Measurements from ENCODE around the gene BET1L. TPM values are rescaled to one million over a fixed set of nuclear protein-coding genes. Genes with fewer than 3 reads are reported as not detected.
A peak's percentile ranks its signal among the peaks of the same experiment; 100 is the strongest.

BET1L gene
- total RNA-seq, 1 experiment from 2014 or later, result 89.0 TPM

- in situ Hi-C loops (cut with HindIII; ENCODE audit: low pct_unique_long_range_greater_than_20kb, low sequenced_read_pairs), result no loop called here
- intact Hi-C loops (cut with micrococcal nuclease; ENCODE audit: unreplicated experiment), result no loop called here
- POLR2A ChIA-PET, result no interaction called here
- TF ChIP-seq TCF7L2 (IDR thresholded peaks at IDR 0.05; ENCODE audit: low read depth, low read length) (no peak), POLR2AphosphoS5 (IDR thresholded peaks at IDR 0.05; ENCODE audit: low read depth, low read length) (peak; percentile 63)
- CTCF ChIA-PET, result interaction anchor here (0.6 kb wide), 1 partner anchor 52 kb away, joined by 4 read pairs; no protein-coding TSS in a partner anchor
- Histone ChIP-seq H3K4me1 (ENCODE audit: control insufficient read depth, insufficient read depth, low read length) (no peaks in the 10 kb centered on the region), H3K36me3 (ENCODE audit: control insufficient read depth, insufficient read depth, low read length) (peaks cover 30% of the 10 kb centered on the region), H3K9me3 (ENCODE audit: control insufficient read depth, insufficient read depth, low read depth, low read length) (no peaks in the 10 kb centered on the region), H3K27me3 (ENCODE audit: control insufficient read depth, insufficient read depth, low read length) (no peaks in the 10 kb centered on the region), H3K4me3 (ENCODE audit: low read depth in 2 of 2, low read length in 2 of 2) (no peak overlapping the region), H3K27ac (ENCODE audit: low read length) (no peak overlapping the region)
- ATAC-seq (peak; percentile 9; the same call in 1 of the 2 replicates), DNase-seq (ENCODE audit: low read depth, low spot score) (no peak)
- no TSS peak for BruUV-seq (replicated peaks)
These were observed 46.1 kb upstream of the BET1L start for GRCh38 chr11:253160-253885.

- no peaks in the 10 kb centered on the region for H3K4me1 ChIP-seq (ENCODE audit: control insufficient read depth, insufficient read depth, low read length)
- no peak overlapping the region for H3K27ac ChIP-seq (ENCODE audit: low read length)
- no peak for TF ChIP-seq POLR2AphosphoS5 (IDR thresholded peaks at IDR 0.05; ENCODE audit: low read depth, low read length)
- no peak for TF ChIP-seq SIN3A (IDR thresholded peaks at IDR 0.05; ENCODE audit: borderline replicate concordance, insufficient read depth, low read depth, low read length)
- no peak for TF ChIP-seq CTCF (IDR thresholded peaks at IDR 0.05)
- no peak for TF ChIP-seq TCF7L2 (IDR thresholded peaks at IDR 0.05; ENCODE audit: low read depth, low read length)
- TF ChIP-seq REST (IDR thresholded peaks at IDR 0.05; ENCODE audit: insufficient read depth in 1 of 2, low read depth in 2 of 2, low read length in 1 of 2), result no peak
- H3K4me3 ChIP-seq (ENCODE audit: low read depth in 2 of 2, low read length in 2 of 2), result no peak overlapping the region
- DNase-seq (ENCODE audit: low read depth, low spot score), result no peak
- no peaks in the 10 kb centered on the region for H3K27me3 ChIP-seq (ENCODE audit: control insufficient read depth, insufficient read depth, low read length)
- ATAC-seq, result no peak
- POLR2A ChIA-PET, result no interaction called here
- in situ Hi-C loops (cut with HindIII; ENCODE audit: low pct_unique_long_range_greater_than_20kb, low sequenced_read_pairs) (no loop called here), intact Hi-C loops (cut with micrococcal nuclease; ENCODE audit: unreplicated experiment) (no loop called here)
- CTCF ChIA-PET, result interaction anchor here (0.6 kb wide), 1 partner anchor 53 kb away, joined by 4 read pairs; no protein-coding TSS in a partner anchor
- H3K36me3 ChIP-seq (ENCODE audit: control insufficient read depth, insufficient read depth, low read length), result peaks cover 35% of the 10 kb centered on the region
- H3K9me3 ChIP-seq (ENCODE audit: control insufficient read depth, insufficient read depth, low read depth, low read length), result no peaks in the 10 kb centered on the region
- BruUV-seq (replicated peaks), result TSS peak; percentile 57
These were observed 45.5 kb upstream of the BET1L start for GRCh38 chr11:252666-253065.

- ChIA-PET CTCF (interaction anchor here (0.6 to 1.6 kb wide), 5 partner anchors 10 to 111 kb away, joined by 4 to 6 read pairs (median 6); partner anchors contain the start of gene PSMD13), POLR2A (interaction anchor here (0.6 to 1.0 kb wide), 3 partner anchors 10 to 87 kb away, joined by 3 read pairs; no protein-coding TSS in a partner anchor)
- intact Hi-C loops (cut with micrococcal nuclease; ENCODE audit: unreplicated experiment) (no loop called here), in situ Hi-C loops (cut with HindIII; ENCODE audit: low pct_unique_long_range_greater_than_20kb, low sequenced_read_pairs) (no loop called here)
- no TSS peak for BruUV-seq (replicated peaks)
- no peak for ATAC-seq
- no peaks in the 10 kb centered on the region for H3K4me1 ChIP-seq (ENCODE audit: control insufficient read depth, insufficient read depth, low read length)
- H3K4me3 ChIP-seq (ENCODE audit: low read depth in 2 of 2, low read length in 2 of 2), result no peak overlapping the region
- no peak overlapping the region for H3K27ac ChIP-seq (ENCODE audit: low read length)
- no peak for DNase-seq (ENCODE audit: low read depth, low spot score)
- peaks cover 41% of the 10 kb centered on the region for H3K36me3 ChIP-seq (ENCODE audit: control insufficient read depth, insufficient read depth, low read length)
- H3K9me3 ChIP-seq (ENCODE audit: control insufficient read depth, insufficient read depth, low read depth, low read length), result no peaks in the 10 kb centered on the region
- TF ChIP-seq SIN3A (IDR thresholded peaks at IDR 0.05; ENCODE audit: borderline replicate concordance, insufficient read depth, low read depth, low read length), result no peak
- TF ChIP-seq TCF7L2 (IDR thresholded peaks at IDR 0.05; ENCODE audit: low read depth, low read length), result no peak
- TF ChIP-seq POLR2AphosphoS5 (IDR thresholded peaks at IDR 0.05; ENCODE audit: low read depth, low read length), result no peak
- no peak for TF ChIP-seq REST (IDR thresholded peaks at IDR 0.05; ENCODE audit: insufficient read depth in 1 of 2, low read depth in 2 of 2, low read length in 1 of 2)
- no peak for TF ChIP-seq CTCF (IDR thresholded peaks at IDR 0.05)
- no peaks in the 10 kb centered on the region for H3K27me3 ChIP-seq (ENCODE audit: control insufficient read depth, insufficient read depth, low read length)
These were observed 44.4 kb upstream of the BET1L start for GRCh38 chr11:251550-251949.

All from Panc1 (cell line).